ENCODE data around the gene SPG7.

The SPG7 gene

GRCh38 chr16:89502081-89502843 lies 5.9 kb upstream of the SPG7 start:
- TF ChIP-seq, protein P1, sequence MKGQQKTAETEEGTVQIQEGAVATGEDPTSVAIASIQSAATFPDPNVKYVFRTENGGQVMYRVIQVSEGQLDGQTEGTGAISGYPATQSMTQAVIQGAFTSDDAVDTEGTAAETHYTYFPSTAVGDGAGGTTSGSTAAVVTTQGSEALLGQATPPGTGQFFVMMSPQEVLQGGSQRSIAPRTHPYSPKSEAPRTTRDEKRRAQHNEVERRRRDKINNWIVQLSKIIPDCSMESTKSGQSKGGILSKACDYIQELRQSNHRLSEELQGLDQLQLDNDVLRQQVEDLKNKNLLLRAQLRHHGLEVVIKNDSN (IDR thresholded peaks at IDR 0.05) = peak; percentile 62
- no peak for TF ChIP-seq ZBTB7A (IDR thresholded peaks at IDR 0.05; ENCODE audit: low read depth)
- peak; percentile 43 for TF ChIP-seq TEAD4 (IDR thresholded peaks at IDR 0.05)

- TF ChIP-seq TAF1 (IDR thresholded peaks at IDR 0.05; ENCODE audit: low read depth) (no peak), CEBPB (IDR thresholded peaks at IDR 0.05) (no peak), YY1 (IDR thresholded peaks at IDR 0.05; ENCODE audit: low read depth) (no peak), EGR1 (IDR thresholded peaks at IDR 0.05) (no peak), ZBTB7A (IDR thresholded peaks at IDR 0.05; ENCODE audit: low read depth) (no peak), TEAD4 (IDR thresholded peaks at IDR 0.05) (no peak), CREB1 (IDR thresholded peaks at IDR 0.05; ENCODE audit: low read depth) (no peak), REST (IDR thresholded peaks at IDR 0.05; ENCODE audit: low read depth) (no peak), EP300 (IDR thresholded peaks at IDR 0.05; ENCODE audit: borderline replicate concordance) (no peak), FOXM1 (IDR thresholded peaks at IDR 0.05; ENCODE audit: borderline replicate concordance, low read depth) (no peak), MAX (IDR thresholded peaks at IDR 0.05) (no peak), NFIC (IDR thresholded peaks at IDR 0.05) (no peak), RAD21 (IDR thresholded peaks at IDR 0.05; ENCODE audit: low read depth) (no peak), TCF12 (IDR thresholded peaks at IDR 0.05; ENCODE audit: low read depth) (no peak)
- TF ChIP-seq, protein P1 (IDR thresholded peaks at IDR 0.05) = no peak
These were observed 4.1 kb upstream of the SPG7 start for GRCh38 chr16:89504091-89504490.

- TF ChIP-seq NFIC (IDR thresholded peaks at IDR 0.05) = peak; percentile 86
- TF ChIP-seq EP300 (IDR thresholded peaks at IDR 0.05; ENCODE audit: borderline replicate concordance) = no peak
- TF ChIP-seq CEBPB (IDR thresholded peaks at IDR 0.05) = no peak
- TF ChIP-seq FOXM1 (IDR thresholded peaks at IDR 0.05; ENCODE audit: borderline replicate concordance, low read depth) = no peak
- TF ChIP-seq, protein P1 (IDR thresholded peaks at IDR 0.05) = no peak
- TF ChIP-seq EGR1 (IDR thresholded peaks at IDR 0.05) = no peak
- no peak for TF ChIP-seq TAF1 (IDR thresholded peaks at IDR 0.05; ENCODE audit: low read depth)
- 0 out of 2 replicates have a peak, but pooled peaks have one; percentile 21 for TF ChIP-seq TCF12 (IDR thresholded peaks at IDR 0.05; ENCODE audit: low read depth)
- TF ChIP-seq YY1 (IDR thresholded peaks at IDR 0.05; ENCODE audit: low read depth) = no peak
- no peak for TF ChIP-seq TEAD4 (IDR thresholded peaks at IDR 0.05)
- 0 out of 2 replicates have a peak, but pooled peaks have one; percentile 23 for TF ChIP-seq MAX (IDR thresholded peaks at IDR 0.05)
- peak; percentile 43; the same call in 1 of the 2 replicates for TF ChIP-seq CREB1 (IDR thresholded peaks at IDR 0.05; ENCODE audit: low read depth)
- no peak for TF ChIP-seq RAD21 (IDR thresholded peaks at IDR 0.05; ENCODE audit: low read depth)
- no peak for TF ChIP-seq ZBTB7A (IDR thresholded peaks at IDR 0.05; ENCODE audit: low read depth)
- TF ChIP-seq REST (IDR thresholded peaks at IDR 0.05; ENCODE audit: low read depth) = no peak
These were observed 2.7 kb upstream of the SPG7 start for GRCh38 chr16:89505204-89506112.

DNA sequence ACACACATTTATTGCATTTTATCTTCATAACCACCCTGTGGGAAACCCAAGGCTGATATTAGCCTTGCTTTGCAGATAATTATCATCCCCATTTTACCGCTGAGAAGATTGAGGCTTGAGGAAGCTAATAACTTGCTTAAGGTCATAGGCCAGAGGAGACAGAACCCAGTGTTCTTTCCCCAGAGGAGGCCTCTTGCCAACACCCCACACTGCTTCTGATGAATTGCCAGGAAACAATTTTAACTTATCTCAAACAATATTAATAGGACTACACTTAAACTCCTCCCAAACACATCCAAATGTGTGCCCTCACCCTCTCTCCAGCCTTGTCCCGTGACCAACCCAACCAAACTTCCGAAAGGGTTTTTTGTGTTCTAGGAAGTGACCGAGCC lies 2.1 kb upstream of the SPG7 start:
- TF ChIP-seq, protein P1 (IDR thresholded peaks at IDR 0.05) = no peak
- TF ChIP-seq MAX (IDR thresholded peaks at IDR 0.05) (no peak), EP300 (IDR thresholded peaks at IDR 0.05; ENCODE audit: borderline replicate concordance) (no peak), FOXM1 (IDR thresholded peaks at IDR 0.05; ENCODE audit: borderline replicate concordance, low read depth) (no peak), CREB1 (IDR thresholded peaks at IDR 0.05; ENCODE audit: low read depth) (no peak), TCF12 (IDR thresholded peaks at IDR 0.05; ENCODE audit: low read depth) (no peak), TAF1 (IDR thresholded peaks at IDR 0.05; ENCODE audit: low read depth) (no peak), EGR1 (IDR thresholded peaks at IDR 0.05) (no peak), ZBTB7A (IDR thresholded peaks at IDR 0.05; ENCODE audit: low read depth) (no peak), TEAD4 (IDR thresholded peaks at IDR 0.05) (no peak), YY1 (IDR thresholded peaks at IDR 0.05; ENCODE audit: low read depth) (no peak)

Measured in Ishikawa (cell line).